Measurements from ENCODE around the gene CSPG5.

Gene CSPG5

GRCh38 chr3:47541583-47542108 lies 37.0 kb downstream of the CSPG5 start:
- H3K4me3 ChIP-seq (ENCODE audit: low read depth, low read length), result no peak overlapping the region
- TF ChIP-seq CTCF (IDR thresholded peaks at IDR 0.05; ENCODE audit: borderline replicate concordance, insufficient read depth, low read depth, low read length), result no peak

- TF ChIP-seq CTCF (IDR thresholded peaks at IDR 0.05; ENCODE audit: borderline replicate concordance, insufficient read depth, low read depth, low read length), result no peak
- no peak overlapping the region for H3K4me3 ChIP-seq (ENCODE audit: low read depth, low read length)
These were observed 38.4 kb downstream of the CSPG5 start for GRCh38 chr3:47540281-47540680.

- no peak overlapping the region for H3K4me3 ChIP-seq (ENCODE audit: low read depth, low read length)
- TF ChIP-seq CTCF (IDR thresholded peaks at IDR 0.05; ENCODE audit: borderline replicate concordance, insufficient read depth, low read depth, low read length), result no peak
These were observed 41.7 kb downstream of the CSPG5 start for GRCh38 chr3:47536967-47537366.

GRCh38 chr3:47536221-47536891 lies 42.3 kb downstream of the CSPG5 start:
- no peak overlapping the region for H3K4me3 ChIP-seq (ENCODE audit: low read depth, low read length)
- TF ChIP-seq CTCF (IDR thresholded peaks at IDR 0.05; ENCODE audit: borderline replicate concordance, insufficient read depth, low read depth, low read length), result no peak

GRCh38 chr3:47533996-47534454 lies 44.6 kb downstream of the CSPG5 start:
- no peak for TF ChIP-seq CTCF (IDR thresholded peaks at IDR 0.05; ENCODE audit: borderline replicate concordance, insufficient read depth, low read depth, low read length)
- no peak overlapping the region for H3K4me3 ChIP-seq (ENCODE audit: low read depth, low read length)

- no peak overlapping the region for H3K4me3 ChIP-seq (ENCODE audit: low read depth, low read length)
- no peak for TF ChIP-seq CTCF (IDR thresholded peaks at IDR 0.05; ENCODE audit: borderline replicate concordance, insufficient read depth, low read depth, low read length)
These were observed 45.2 kb downstream of the CSPG5 start for GRCh38 chr3:47533481-47533880.

Measured in GM12875 (cell line).